GM18861 (cell line): ENCODE measurements around the gene CR2.
"Not testable (repeated sequence)": the region's sequence is repeated elsewhere in the genome, so short reads cannot be mapped to it uniquely, and the experiment has no call there.

Source experiments
- ATAC-seq: cut with Tn5 transposase; IDR thresholded peaks from one replicate; pipeline ENCODE4 v1.9.1; 2021; ENCODE audit not compliant: unreplicated experiment

The CR2 gene

DNA sequence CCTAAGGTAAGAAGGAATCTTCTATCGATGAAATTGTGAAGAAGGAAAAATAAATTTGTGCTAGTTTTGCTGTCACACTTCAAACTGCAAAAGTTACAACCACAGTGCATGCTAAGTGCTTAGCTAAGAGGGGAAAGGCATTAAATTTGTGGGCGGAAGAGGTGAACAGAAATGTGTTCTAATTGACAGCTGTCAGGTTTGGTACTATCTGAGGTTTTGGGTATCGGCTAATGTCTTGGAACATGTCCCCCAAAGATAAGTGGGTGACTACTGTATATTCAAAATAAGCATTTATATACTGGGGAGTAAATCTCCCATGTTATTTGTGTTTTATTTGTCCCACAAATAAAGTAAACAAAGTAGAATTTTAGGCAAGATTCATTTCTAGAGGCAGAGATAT, 49.8 kb downstream of the CR2 start:
- no peak for ATAC-seq

DNA sequence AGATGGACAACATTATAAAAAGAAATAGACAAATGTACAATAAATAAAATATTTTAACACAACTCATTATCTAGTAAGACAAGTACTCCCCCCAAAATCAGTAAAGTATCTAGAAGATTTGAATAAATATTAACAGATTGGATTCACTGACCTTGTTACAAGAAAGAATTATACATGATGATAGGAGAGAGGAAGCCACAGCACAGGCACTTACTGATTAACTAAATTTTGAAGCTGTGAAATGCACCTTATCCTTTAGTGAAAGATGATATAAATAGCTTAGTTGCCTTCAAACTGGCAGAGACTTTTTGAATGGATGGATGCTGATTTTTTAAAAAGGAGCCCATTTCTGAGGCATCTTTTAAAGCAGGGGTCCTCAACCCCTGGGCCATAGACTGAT, 50.3 kb downstream of the CR2 start:
- no peak for ATAC-seq

DNA sequence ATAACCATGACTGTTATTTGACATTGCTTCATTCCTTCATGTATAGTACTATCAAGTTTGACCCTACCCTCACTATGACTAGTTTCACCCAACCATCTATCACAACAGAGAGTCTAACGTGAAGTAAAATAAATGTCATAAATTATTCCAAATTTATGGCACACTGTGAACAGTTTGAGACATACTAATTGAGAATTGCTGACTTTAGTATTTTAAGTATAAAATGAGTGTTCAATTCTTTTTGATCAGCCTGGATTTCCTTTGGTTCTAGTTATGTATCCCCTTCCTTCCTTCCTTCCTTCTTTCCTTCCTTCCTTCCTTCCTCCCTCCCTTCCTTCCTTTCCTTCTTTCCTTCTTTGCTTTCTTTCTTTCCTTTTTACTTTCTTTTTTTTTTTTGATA, 56.3 kb downstream of the CR2 start:
- ATAC-seq = no peak

DNA sequence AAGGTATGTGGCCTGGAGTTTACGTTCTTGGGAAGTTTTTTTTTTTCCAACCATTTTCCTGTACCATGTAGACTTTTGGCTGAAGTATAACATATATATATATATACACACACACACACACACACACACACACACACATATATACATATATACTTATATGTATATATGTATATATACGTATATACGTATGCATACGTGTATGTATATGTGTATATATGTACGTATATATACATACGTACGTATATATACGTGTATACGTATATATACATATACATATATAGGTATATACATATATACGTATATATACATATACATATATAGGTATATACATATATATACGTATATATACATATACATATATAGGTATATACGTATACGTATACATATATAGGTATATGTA, 60.8 kb downstream of the CR2 start:
- ATAC-seq = no peak

DNA sequence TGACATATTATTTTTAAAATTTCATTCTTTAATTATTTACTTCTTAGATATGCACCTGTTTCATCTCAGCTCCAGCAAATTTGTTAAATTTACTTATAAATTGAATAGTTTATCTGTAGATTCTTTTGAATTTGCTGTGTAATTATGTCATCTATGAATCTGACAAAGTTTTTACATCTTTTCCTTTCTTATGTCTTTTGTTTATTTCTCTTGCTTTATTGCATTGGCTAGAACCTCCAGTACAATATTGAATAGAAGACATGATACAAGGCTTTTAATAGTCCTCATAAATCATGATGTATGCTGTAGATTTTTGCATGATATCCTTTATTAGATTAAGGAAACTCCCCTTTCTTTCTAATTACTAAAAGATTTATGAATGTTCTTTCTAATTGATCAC, 62.6 kb downstream of the CR2 start:
- ATAC-seq = no peak

DNA sequence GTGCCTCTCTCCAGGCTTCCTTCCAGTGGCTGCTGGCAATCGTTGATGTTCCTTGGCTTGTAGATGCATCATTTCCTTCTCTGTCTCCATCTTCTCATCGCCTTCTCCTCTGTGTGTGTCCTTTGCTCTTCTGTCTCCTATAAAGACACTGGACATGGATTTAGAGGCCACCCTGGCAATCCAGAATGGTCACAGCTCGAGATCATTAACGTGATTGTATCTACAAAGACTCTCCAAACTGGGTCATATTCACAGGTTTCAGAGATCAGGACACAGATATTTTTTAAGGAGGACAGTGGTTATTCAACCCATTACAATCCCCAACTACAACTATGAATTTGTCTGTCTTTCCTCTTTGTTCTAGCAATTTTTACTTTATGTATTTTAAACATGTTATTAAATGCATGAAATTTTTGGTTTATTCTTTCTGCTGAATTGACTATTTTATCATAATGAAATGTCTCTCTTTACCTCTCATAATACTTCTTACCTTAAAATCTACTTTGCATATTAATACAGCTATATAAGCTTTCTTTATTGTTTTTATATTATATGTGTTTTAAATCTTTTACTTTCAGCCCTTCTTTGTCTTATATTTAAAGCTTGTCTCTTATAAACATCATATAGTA, 64.6 kb downstream of the CR2 start:
- ATAC-seq = no peak

DNA sequence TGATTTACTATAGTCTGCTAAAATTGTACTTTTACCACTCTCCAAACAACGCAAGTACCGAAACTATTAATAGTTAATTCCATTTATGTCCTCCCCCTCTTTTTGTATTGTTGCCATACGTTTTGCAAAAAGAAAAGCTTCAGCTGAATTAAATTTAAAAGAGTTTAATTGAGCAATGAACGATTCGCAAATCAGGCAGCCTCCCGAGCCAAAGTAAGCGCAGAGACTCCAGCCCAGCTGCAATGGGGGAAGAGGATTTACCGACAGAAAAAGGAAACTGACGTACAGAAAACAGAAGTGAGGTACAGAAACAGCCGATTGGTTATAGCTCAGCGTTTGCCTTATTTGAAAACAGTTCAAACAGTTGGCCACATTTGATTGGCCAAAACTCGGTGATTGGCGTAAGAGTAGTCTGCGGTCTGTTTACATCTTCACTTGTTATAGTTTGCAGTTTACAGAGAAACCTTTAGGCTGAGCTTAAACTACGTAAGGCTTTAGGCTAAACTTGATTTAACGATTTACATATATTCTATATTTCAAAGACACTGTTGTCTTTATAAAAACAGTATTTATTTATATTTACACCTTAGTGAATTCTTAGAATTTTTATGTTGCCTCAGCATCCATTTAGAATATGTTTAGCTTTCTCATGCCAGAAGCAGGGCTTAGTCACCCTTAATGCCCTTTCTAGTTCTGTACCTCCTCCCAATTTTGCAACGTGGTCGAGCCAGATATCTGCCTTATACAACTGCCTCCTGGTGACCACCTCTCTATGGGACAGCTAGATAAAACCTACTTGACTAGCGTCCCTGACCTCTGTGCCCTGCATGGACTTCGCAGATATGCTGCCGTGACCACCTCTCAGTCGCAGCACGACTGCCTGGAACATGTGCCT, 65.6 kb downstream of the CR2 start:
- ATAC-seq = no peak

DNA sequence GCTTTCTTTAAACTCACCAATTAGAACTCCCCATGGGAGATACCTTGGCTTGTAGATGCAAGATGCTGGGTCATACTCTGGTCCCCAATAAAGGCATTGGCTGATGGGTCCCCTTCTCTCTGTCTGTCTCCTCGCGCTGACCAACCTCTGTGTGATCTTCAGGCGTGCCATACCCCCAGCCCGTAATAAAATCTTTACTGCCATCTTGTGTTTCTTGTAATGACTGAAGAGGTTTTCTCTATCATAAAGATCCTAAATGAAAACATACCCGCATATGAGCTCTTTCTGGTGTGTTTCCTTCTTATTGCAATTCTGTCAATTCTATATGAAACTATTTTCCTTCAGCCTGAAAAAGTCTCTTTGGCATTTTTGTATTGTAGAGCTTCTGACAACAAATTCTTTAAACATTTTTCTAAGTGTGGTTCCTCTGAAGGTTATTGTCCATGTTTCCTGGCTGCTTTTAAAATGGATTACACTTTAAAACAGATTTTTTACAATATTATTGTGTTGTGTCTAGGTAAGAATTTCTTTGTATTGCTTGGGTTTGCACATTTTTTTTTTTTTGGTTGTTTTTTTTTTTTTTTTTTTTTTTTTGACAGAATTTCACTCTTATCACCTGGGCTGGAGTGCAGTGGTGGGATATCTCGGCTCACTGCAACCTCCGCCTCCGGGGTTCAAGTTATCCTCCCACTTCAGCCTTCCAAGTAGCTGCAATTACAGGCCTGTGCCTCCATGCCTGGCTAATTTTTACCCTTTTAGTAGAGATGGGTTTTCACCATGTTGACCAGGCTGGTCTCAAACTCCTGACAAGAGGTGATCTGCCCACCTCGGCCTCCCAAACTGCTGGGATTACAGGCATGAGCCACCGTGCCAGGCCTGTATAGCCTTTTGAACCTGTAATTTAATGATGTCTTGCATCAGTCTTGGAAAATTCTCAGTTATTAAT, 66.5 kb downstream of the CR2 start:
- ATAC-seq = not testable (repeated sequence)

DNA sequence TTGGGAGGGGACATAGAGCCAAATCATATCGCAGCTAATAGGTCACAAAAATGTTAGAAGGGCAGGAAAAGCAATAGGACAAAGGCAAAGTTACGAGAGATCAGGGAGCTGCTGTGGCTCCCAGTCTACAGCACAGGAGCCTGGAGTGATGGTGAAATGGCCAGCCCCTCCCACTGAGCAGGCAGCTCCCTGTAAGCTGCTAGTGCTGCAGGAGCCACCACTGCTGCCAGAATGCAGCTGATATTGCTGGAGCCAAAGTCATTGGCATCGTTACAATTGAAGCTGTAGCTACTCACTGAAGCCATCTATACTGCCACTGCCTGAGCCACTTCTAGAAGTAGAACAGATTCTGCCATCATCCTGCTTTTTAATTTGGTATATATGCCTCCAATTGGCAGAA, 71.1 kb downstream of the CR2 start:
- ATAC-seq = not testable (repeated sequence)

DNA sequence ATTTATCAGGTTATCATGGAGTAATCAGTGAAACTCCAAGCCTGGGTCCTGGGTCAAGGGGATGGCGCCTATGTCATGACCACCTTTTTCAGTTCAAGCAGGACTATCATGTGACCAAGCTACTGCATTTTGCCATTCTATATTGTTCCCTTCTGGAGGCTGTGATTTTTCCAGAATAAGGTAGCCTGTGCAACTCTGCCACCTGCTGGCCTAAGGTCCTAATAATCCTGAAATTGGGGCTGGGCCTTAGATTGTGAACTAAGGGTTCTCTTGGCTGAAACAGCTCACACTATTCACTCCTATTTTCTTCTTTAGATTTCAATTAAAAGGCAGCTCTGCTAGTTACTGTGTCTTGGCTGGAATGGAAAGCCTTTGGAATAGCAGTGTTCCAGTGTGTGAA, 74.3 kb downstream of the CR2 start:
- ATAC-seq = not testable (repeated sequence)

DNA sequence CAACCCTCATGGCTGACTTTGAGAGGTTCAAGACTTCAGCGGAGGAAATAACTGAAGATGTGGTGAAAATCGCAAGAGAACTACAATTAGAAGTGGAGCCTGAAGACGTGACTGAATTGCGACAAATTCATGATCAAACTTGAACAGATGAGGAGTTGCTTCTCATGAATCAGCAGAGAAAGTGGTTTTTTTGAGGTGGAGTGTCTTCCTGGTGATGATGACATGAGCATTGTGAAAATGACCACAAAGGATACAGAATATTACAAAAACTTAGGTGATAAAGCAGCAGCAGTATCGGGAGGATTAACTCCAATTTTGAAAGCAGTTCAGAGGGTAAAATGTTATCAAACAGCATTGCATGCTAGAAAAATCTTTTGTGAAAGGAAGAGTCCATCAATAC, 82.1 kb downstream of the CR2 start:
- not testable (repeated sequence) for ATAC-seq
